NCI-H748 (cell line): ENCODE results near the gene CAMKMT.
"Not testable (repeated sequence)": the region's sequence is repeated elsewhere in the genome, so short reads cannot be mapped to it uniquely, and the experiment has no call there.

ENCODE experiments used
- DNase-seq: peaks from one replicate; lab custom pipeline; 2025; ENCODE audit not compliant: unreplicated experiment; lab: John Stamatoyannopoulos, UW

Gene CAMKMT

GRCh38 chr2:44495544-44495943 lies 133.8 kb downstream of the CAMKMT start:
- DNase-seq, result no peak

- no peak for DNase-seq
These were observed 134.4 kb downstream of the CAMKMT start for GRCh38 chr2:44496130-44496529.

- peak; percentile 31 for DNase-seq
These were observed 136.8 kb downstream of the CAMKMT start for GRCh38 chr2:44498551-44498950.

- not testable (repeated sequence) for DNase-seq
These were observed 143.9 kb downstream of the CAMKMT start for GRCh38 chr2:44505664-44506063.

GRCh38 chr2:44510246-44510645 lies 148.5 kb downstream of the CAMKMT start:
- no peak for DNase-seq

- no peak for DNase-seq
These were observed 153.7 kb downstream of the CAMKMT start for GRCh38 chr2:44515416-44515815.

GRCh38 chr2:44519026-44519425 lies 157.3 kb downstream of the CAMKMT start:
- no peak for DNase-seq

- DNase-seq, result no peak
These were observed 161.1 kb downstream of the CAMKMT start for GRCh38 chr2:44522846-44523245.

GRCh38 chr2:44524347-44524926 lies 162.7 kb downstream of the CAMKMT start:
- DNase-seq, result no peak

GRCh38 chr2:44526352-44526751 lies 164.6 kb downstream of the CAMKMT start:
- DNase-seq, result no peak

GRCh38 chr2:44528595-44528994 lies 166.8 kb downstream of the CAMKMT start:
- DNase-seq, result no peak

- DNase-seq, result no peak
These were observed 167.7 kb downstream of the CAMKMT start for GRCh38 chr2:44529448-44529847.

GRCh38 chr2:44531289-44531688 lies 169.5 kb downstream of the CAMKMT start:
- no peak for DNase-seq

- no peak for DNase-seq
These were observed 170.3 kb downstream of the CAMKMT start for GRCh38 chr2:44532031-44532430.

GRCh38 chr2:44533508-44533907 lies 171.8 kb downstream of the CAMKMT start:
- DNase-seq, result no peak

GRCh38 chr2:44535376-44535775 lies 173.6 kb downstream of the CAMKMT start:
- no peak for DNase-seq

GRCh38 chr2:44537264-44537663 lies 175.5 kb downstream of the CAMKMT start:
- no peak for DNase-seq

- DNase-seq, result no peak
These were observed 180.8 kb downstream of the CAMKMT start for GRCh38 chr2:44542520-44542919.

- peak; percentile 87 for DNase-seq
These were observed 182.3 kb downstream of the CAMKMT start for GRCh38 chr2:44543773-44544725.

- DNase-seq, result peak; percentile 32
These were observed 183.3 kb downstream of the CAMKMT start for GRCh38 chr2:44545005-44545404.

- no peak for DNase-seq
These were observed 184.8 kb downstream of the CAMKMT start for GRCh38 chr2:44546459-44547127.

- DNase-seq, result no peak
These were observed 186.0 kb downstream of the CAMKMT start for GRCh38 chr2:44547718-44548117.
